GM08714 (cell line): ENCODE data around the gene CDH23.

Source experiments
- H3K4me3 ChIP-seq: fragments of 200-500 bp; sonication (Bioruptor generic); 2 replicates; pipeline ENCODE4 v1.5.1; 2014; ENCODE audit warnings: mild to moderate bottlenecking, low read length, inconsistent platforms
- ZNF274 ChIP-seq: IDR thresholded peaks from 2 replicates; pipeline ENCODE4 v1.6.1; 2012; ENCODE audit warnings: mild to moderate bottlenecking, low read depth, low read length

The CDH23 gene

DNA sequence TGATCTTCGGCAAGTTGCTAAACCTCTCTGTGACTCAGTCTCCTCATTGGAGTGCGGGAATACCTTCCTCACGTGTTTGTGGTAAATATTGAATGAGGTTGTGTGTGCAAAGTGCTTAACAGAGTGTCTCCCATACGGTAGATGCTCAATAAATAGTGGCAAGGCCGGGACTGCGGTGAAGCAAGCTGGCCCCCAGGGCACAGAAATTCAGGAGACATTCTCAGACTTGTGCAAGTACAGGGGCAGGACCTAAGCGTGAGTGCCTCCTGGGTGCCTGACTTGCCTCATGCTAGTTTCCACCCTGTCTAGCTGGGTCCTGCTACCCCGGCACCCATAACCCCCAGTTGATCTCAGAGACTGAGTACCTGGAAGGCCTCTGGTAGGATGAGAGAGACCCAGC lies 97.8 kb downstream of the CDH23 start:
- TF ChIP-seq ZNF274: no peak
- no peak overlapping the region for H3K4me3 ChIP-seq

DNA sequence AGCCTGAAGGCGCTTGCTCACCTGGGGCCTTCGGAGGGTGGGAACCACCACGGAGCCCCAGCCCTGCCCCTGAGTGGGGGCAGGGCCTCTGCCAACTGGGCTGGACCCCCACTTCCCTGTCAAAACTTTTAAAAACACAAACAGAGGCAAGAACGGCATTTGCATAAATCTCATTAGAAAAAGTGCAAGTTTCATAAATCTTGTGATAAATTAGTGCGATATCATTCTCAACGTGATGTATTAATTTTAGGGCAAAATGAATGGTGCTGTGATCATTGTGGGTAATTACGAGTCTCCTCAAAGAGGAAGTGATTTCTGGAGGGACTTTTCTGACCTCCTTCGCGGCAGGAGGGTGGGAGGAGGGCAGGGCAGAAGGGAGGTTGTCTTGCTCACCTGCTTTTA lies 98.3 kb downstream of the CDH23 start:
- no peak for TF ChIP-seq ZNF274
- no peak overlapping the region for H3K4me3 ChIP-seq

DNA sequence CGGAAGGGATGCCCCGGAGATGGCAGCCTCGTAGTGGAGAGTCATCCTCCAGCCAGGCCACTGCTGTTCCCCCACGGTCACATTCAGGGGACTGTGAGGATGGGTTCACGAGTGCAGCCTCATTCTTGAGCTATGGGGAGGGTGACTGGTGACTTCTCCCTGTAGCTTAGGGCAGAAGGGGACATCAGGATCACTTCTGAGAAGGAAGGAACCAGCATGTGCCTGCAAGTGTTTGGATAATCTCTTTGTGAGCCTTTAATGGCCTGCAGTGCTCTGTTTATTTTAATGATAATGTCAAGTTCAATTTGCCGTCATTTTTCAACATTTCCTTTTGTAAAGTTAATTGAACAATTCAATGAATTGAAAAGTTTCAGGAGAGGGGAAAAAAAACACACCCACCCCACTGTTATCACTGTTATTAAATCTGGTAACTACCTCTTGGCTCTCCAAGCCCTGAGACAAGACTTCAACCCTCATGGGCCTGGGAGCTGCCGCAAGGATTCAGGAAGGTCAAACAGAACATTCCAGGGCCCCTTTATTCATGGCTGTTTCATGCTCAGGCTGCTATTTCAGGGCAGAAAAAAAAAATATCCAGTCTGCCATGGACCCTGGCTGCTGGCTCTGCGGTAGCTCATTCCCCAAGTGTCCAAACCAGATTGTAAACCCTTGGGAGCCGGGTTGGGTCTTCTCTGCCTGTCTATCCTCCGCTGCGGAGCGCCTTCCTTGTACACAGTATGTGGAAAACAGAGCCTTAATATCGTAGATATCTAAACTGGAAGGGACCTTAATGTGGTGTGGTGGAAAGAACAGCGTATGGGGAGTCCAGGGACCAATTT lies 100.4 kb downstream of the CDH23 start:
- no peak for TF ChIP-seq ZNF274
- no peak overlapping the region for H3K4me3 ChIP-seq

DNA sequence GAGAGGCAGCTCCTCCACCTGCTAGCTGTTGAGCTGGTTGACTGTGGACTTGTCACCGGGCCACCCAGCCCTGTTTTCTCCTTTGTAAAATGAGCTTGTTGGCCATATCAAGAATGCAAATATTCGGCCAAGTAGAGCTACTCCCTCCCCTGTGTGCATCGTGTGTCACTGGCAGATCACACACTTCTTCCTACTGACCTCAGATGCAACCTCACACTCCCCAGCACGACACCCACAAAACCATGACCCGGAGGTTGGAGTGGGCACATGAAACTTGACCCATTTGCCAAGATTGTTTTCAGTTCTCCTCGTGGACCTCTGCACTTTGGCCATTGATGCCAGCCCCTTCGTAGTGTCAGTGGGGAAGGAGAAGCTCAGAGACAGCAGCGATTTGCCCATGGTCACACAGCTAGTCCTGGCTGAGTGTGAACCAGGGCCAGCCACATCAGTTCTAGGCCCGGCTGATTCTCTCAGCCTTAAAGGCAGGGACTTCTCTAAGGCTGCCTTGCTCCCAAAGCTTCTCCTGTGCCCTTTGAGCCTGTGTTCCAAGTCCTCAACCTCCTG lies 101.1 kb downstream of the CDH23 start:
- no peak for TF ChIP-seq ZNF274
- no peak overlapping the region for H3K4me3 ChIP-seq

DNA sequence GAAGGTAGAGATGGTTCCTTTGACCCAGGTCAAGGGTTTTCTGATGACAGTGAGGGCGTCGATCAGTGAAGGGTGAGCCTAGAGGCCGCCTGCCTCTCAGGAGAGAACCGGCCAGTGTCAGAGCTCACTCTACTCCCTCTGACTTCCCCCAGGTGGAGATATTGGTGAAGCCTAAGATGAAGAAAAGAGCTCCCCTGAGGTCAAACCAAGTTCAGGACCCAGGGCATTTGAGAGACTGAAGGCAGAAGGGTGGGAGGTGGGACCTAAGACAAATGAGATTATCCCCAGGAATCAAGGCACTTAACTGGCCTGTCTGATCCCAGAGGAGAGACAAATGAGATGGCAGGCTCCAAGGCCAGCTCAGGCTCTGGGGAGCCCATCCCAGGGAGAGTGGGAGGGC lies 104.7 kb downstream of the CDH23 start:
- H3K4me3 ChIP-seq: no peak overlapping the region
- TF ChIP-seq ZNF274: no peak

DNA sequence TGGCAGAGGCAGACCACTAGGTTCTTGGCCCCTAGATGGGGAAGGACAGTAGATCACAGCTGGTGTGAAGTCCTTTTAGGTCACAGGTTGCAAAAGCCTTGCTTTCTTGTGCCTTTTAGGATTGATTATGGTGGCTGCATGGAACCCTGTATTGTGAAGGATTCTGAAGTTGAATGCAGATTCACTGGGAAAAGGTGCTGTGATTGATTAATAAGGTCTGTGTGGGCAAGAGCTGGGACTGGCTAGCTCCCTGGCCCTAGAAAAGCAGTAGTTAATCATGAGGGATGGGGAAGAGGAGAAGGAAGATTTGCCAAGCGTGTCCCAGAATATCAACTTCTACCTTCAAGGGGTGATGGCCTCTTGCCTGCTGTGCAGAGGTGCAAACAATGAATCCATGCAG lies 105.5 kb downstream of the CDH23 start:
- no peak for TF ChIP-seq ZNF274
- no peak overlapping the region for H3K4me3 ChIP-seq

DNA sequence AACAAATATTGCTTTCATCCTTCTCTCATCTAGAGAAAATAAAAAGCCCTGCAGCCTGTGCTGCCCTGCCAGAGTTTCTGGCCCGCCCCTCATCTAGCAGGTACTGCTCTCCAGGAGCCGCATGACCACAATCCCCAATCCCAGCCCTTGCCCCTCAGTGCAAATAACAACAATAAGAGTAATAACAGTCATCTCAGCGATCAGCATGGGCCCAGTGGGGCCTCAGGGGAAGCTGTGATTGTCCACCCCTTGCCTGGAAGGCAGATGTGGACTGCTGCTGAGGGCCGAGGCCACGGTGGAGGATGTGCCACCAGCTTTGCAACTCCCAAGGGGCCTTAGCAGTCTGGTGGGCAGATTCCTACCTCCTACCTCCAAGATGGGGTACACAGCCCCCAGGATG lies 106.1 kb downstream of the CDH23 start:
- H3K4me3 ChIP-seq: no peak overlapping the region

DNA sequence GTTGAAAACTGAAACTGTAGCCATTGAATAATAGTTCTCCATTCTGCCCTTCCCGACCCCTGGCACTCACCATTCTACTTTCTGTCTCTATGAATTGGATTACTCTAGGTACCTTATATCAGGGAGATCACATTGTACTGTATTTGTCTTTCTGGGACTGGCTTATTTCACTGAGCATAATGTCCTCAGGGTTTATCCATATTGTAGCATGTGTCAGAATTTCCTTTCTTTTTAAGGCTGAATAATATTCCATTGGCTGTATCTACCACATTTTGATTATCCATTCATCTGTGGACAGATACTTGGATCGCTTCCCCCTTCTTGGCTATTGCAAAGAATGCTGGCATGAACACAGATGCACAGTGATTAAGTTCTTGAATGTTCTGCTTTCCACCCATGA lies 107.4 kb downstream of the CDH23 start:
- no peak overlapping the region for H3K4me3 ChIP-seq
- no peak for TF ChIP-seq ZNF274

More for the DNA sequence above, 106.1 kb downstream of the CDH23 start:
- no peak for TF ChIP-seq ZNF274

DNA sequence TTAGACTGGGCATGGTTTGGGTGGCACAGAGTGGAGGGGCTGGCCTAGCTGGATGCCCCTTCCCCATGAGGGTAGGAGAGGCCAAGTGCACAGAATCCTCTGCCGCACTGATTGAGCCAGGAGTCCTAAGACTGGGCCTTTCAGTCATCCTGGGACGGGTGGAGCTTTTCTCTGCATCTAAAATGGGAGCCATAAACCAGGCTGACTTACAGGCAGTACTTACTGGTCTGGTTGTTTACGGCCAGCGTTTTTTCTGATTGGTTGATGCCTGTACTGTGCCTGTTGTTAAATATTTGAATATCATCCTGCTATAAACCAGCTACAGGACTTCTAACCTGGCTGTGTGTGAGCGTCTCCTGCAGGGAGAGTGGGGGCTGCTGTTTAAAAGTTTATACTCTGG lies 107.8 kb downstream of the CDH23 start:
- TF ChIP-seq ZNF274: no peak
- no peak overlapping the region for H3K4me3 ChIP-seq

DNA sequence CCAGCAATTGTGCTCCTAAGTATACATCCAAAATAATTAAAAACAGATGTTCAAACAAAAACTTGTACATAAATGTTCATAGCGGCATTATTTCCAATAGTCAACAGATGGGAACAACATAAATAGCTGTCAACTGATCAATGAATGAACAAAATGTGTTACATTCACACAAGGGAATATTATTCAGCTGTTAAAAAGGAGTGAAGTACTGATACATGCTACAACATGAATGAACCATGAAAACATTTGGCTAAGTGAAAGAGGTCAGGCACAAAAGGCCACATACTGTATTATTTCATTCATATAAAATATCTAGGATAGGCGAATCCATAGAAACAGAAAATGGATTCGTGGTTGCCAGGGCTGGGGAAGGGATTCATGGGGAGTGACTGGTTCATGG lies 109.1 kb downstream of the CDH23 start:
- TF ChIP-seq ZNF274: no peak
- H3K4me3 ChIP-seq: no peak overlapping the region

DNA sequence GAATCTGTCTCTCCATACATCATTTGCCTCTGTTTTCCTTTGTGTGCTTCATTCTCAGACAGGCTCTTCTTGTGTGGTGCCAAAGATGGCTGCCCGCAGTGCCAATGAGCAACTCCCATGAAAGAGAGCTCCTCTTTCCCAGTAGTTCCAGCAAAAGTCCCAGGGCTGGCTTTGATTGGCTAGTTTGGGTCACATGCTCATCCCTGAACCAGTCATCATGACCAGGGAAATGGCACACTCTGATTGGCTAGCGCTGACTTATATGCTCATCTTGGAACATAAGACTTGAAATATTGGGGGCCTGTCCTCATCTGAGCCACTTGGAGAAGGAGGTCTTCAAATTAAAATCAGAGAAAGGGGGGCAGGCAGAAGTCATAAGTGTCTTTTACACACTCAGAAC lies 112.7 kb downstream of the CDH23 start:
- TF ChIP-seq ZNF274: no peak
- H3K4me3 ChIP-seq: no peak overlapping the region

DNA sequence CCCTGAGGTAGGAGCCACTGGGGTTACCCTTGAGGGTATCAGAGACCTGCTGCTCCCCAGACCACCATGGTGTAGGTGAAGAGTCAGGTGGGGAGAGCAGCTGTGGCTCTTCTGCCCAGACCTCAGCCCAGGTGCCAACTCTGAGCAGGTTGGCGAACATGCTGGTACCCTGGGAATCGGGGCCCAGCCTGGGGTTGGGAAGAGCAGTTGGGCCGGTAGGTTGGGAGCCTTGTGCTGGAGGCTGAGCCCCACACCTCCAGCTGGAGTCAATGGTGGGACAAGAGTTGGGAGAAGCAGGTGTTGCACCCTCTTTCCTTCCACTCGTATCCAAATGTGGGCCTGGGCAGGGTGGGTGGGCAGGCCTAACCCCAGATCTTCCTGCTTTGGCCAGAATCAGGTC lies 114.5 kb downstream of the CDH23 start:
- no peak for TF ChIP-seq ZNF274
- H3K4me3 ChIP-seq: no peak overlapping the region

DNA sequence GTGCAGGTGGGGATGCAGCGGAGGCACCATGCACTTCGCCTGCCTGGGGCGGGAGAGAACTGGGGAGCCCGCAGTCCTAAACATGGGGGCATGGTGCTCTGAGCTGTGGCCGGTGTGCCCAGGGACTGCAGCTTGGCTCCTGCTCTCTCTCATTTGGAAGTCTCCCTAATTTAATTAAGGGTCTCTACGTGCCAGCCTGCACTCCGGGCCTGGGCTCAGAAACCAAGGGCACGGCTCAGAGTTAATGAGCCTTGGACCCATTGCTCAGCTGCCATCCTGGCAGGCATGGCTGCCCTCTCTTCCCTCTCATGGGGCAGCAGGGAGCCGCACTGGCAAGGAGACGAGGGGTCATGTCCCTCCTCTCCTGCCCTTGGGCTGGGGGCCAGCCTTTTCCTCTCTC lies 115.6 kb downstream of the CDH23 start:
- no peak for TF ChIP-seq ZNF274
- H3K4me3 ChIP-seq: no peak overlapping the region

DNA sequence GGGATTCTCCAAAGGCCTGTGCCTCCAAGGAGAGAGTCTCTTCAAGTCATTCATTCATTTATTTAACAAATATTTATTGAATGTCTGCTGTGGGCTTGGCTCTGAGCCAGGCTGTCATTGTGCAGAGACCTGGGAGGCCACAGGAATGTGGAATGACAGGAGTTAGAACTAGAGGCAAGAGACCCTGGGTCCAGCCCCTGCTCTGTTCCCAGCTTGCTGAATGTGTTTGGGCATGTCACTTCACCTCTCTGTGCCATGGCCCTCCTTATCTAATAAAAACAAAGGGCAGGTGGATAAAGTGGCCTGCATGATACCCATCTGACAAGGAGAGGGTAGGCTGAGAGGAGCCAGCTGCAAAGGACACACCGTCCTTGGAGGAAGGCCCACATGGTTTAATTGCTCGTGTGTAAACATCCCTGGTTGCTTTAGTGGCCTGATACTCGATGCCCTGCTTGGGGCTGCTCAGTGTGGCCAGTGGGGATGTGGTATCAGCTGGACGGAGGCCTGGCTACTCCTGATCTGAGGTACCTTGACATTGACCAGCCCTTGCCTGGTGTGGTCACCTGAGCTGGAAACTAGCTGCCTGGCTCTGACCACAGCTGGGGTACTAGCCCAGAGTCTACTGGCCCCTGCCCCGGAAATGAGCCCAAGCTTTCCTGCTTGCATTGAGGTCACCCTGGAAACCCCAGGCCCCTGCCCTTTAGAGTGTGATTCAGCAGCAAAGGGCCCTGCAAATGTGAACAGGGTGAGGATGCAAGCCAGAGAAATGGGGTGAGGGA lies 116.2 kb downstream of the CDH23 start:
- TF ChIP-seq ZNF274: no peak
- no peak overlapping the region for H3K4me3 ChIP-seq

DNA sequence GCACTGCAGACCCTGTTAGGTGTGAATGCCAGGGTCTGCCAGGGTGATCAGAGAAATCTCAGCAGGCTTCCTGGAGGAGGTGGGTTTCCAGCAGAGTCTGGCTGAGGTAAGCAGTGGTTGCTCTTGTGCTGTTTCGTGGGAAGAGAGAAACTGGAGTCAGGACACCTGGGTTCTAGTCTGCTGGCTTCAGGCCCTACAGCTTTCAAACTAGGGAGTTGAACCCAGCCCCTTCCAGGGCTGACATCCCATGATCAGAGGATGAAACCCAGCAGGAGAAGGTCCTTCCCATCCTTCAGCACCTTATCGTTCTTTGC lies 116.8 kb downstream of the CDH23 start:
- no peak overlapping the region for H3K4me3 ChIP-seq
- TF ChIP-seq ZNF274: no peak
